HepG2 (cell line): ENCODE data around the gene DDX49. TPM values are rescaled to one million over a fixed set of nuclear protein-coding genes. Genes with fewer than 3 reads are reported as not detected.

ENCODE experiments used
- BORCS8-MEF2B ChIP-seq: sonication (generic); formaldehyde crosslinking; IDR thresholded peaks from 2 replicates; pipeline ENCODE4 v1.8.0; 2022; ENCODE audit warnings: mild to moderate bottlenecking, missing genetic modification reagents
- ELK4 ChIP-seq: sonication (generic); formaldehyde crosslinking; IDR thresholded peaks from 2 replicates; pipeline ENCODE4 v1.9.0; 2021; ENCODE audit warnings: missing genetic modification reagents, borderline replicate concordance
- FOXC1 ChIP-seq: sonication (generic); formaldehyde crosslinking; IDR thresholded peaks from 2 replicates; pipeline ENCODE4 v1.8.0; 2022; ENCODE audit warnings: mild to moderate bottlenecking, missing genetic modification reagents, borderline replicate concordance
- HNRNPH1 ChIP-seq: fragments of 200-400 bp; formaldehyde crosslinking; optimal IDR thresholded peaks from 2 replicates; pipeline ENCODE3; 2017; ENCODE audit warnings: mild to moderate bottlenecking, low read depth, low read length
- HOXA3 ChIP-seq: sonication (generic); formaldehyde crosslinking; IDR thresholded peaks from 2 replicates; pipeline ENCODE4 v1.5.0; 2020; ENCODE audit warnings: missing genetic modification reagents
- HOXA5 ChIP-seq: sonication (generic); formaldehyde crosslinking; IDR thresholded peaks from 2 replicates; pipeline ENCODE4 v1.4.0; 2020; ENCODE audit warnings: missing genetic modification reagents
- KLF12 ChIP-seq: sonication (generic); formaldehyde crosslinking; IDR thresholded peaks from 2 replicates; pipeline ENCODE4 v1.4.0; 2020; ENCODE audit warnings: missing genetic modification reagents, borderline replicate concordance
- MTF1 ChIP-seq: sonication (generic); formaldehyde crosslinking; IDR thresholded peaks from 2 replicates; pipeline ENCODE4 v1.5.0; 2020; ENCODE audit warnings: missing genetic modification reagents
- MTF2 ChIP-seq: sonication (generic); formaldehyde crosslinking; IDR thresholded peaks from 2 replicates; pipeline ENCODE4 v1.5.0; 2020; ENCODE audit warnings: missing genetic modification reagents, borderline replicate concordance
- ONECUT2 ChIP-seq: sonication (generic); formaldehyde crosslinking; IDR thresholded peaks from 2 replicates; pipeline ENCODE4 v1.4.0; 2020; ENCODE audit warnings: missing genetic modification reagents
- PAX8 ChIP-seq: sonication (generic); formaldehyde crosslinking; IDR thresholded peaks from 2 replicates; pipeline ENCODE4 v1.8.0; 2022; ENCODE audit warnings: mild to moderate bottlenecking, missing genetic modification reagents, borderline replicate concordance
- PHF20 ChIP-seq: sonication (generic); formaldehyde crosslinking; IDR thresholded peaks from 2 replicates; pipeline ENCODE4 v1.5.0; 2020; ENCODE audit warnings: mild to moderate bottlenecking, missing genetic modification reagents
- PITX1 ChIP-seq: sonication (generic); formaldehyde crosslinking; IDR thresholded peaks from 2 replicates; pipeline ENCODE4 v1.5.1; 2020; ENCODE audit warnings: mild to moderate bottlenecking, missing genetic modification reagents
- SMAD9 ChIP-seq: sonication (generic); formaldehyde crosslinking; IDR thresholded peaks from 2 replicates; pipeline ENCODE4 v1.5.1; 2020; ENCODE audit warnings: mild to moderate bottlenecking, missing genetic modification reagents
- SOX13 ChIP-seq, 3 experiments: fragments of 450-650 bp in 1 of 3; sonication (generic) in 1 of 3; formaldehyde crosslinking in 1 of 3; IDR thresholded peaks in 2 of 3; conservative IDR thresholded peaks in 1 of 3; 2 replicates each; pipeline versions ENCODE4 v1.5.0 to v1.6.1; 2016 to 2020; ENCODE audit warnings: antibody characterized with exemption in 1 of 3, mild to moderate bottlenecking in 1 of 3, missing compliant biosample characterization in 1 of 3, missing genetic modification reagents in 1 of 3, moderate library complexity in 1 of 3
- SRSF1 ChIP-seq: fragments of 200-400 bp; formaldehyde crosslinking; optimal IDR thresholded peaks from 2 replicates; pipeline ENCODE3; 2017; ENCODE audit warnings: mild to moderate bottlenecking, low read depth, low read length, moderate library complexity
- TBX2 ChIP-seq: sonication (generic); formaldehyde crosslinking; IDR thresholded peaks from 2 replicates; pipeline ENCODE4 v1.5.0; 2020; ENCODE audit warnings: missing genetic modification reagents, mild to moderate bottlenecking, borderline replicate concordance
- TGIF2 ChIP-seq: IDR thresholded peaks from 2 replicates; pipeline ENCODE4 v1.6.1; 2016; ENCODE audit warnings: control low read depth, missing compliant biosample characterization
- ZNF326 ChIP-seq: sonication (generic); formaldehyde crosslinking; IDR thresholded peaks from 2 replicates; pipeline ENCODE4 v1.4.0; 2020; ENCODE audit warnings: missing genetic modification reagents, borderline replicate concordance
- ZNF33B ChIP-seq: sonication (generic); formaldehyde crosslinking; IDR thresholded peaks from 2 replicates; pipeline ENCODE4 v1.5.1; 2020; ENCODE audit warnings: mild to moderate bottlenecking, missing genetic modification reagents
- ZNF510 ChIP-seq: sonication (generic); formaldehyde crosslinking; IDR thresholded peaks from 2 replicates; pipeline ENCODE4 v1.4.0; 2020; ENCODE audit warnings: low read depth, mild to moderate bottlenecking, missing genetic modification reagents
- ZNF615 ChIP-seq: sonication (generic); formaldehyde crosslinking; IDR thresholded peaks from 2 replicates; pipeline ENCODE4 v1.5.0; 2020; ENCODE audit warnings: mild to moderate bottlenecking, missing genetic modification reagents, borderline replicate concordance
- ZNF652 ChIP-seq: IDR thresholded peaks from 2 replicates; pipeline ENCODE4 v1.6.1; 2016; ENCODE audit warnings: low read depth, borderline replicate concordance
- ZNF761 ChIP-seq: sonication (generic); formaldehyde crosslinking; conservative IDR thresholded peaks from 2 replicates; pipeline ENCODE4 v1.4.0; 2020; ENCODE audit warnings: mild to moderate bottlenecking, missing genetic modification reagents
- polyA plus RNA-seq, 8 experiments: library from polyadenylated mRNA; depleted of rRNA in 3 of 8; stranded (reverse) in 7 of 8; unstranded in 1 of 8; fragments of >200 nt; fragmentation: Illumina TruSeq in 4 of 8; extraction: Trizol in 4 of 8; gene quantifications; 2 replicates each; pipeline versions ENCODE4 v1.2.1 to v1.2.3, GENCODE V29; 2011 to 2016; ENCODE audit warnings: low read depth in 4 of 8, missing spikeins in 1 of 8, mixed read lengths in 1 of 8; ENCODE audit not compliant: insufficient read depth in 1 of 8
- total RNA-seq, 5 experiments: library from RNA; depleted of rRNA; stranded (reverse); fragments of >200 nt; fragmentation: Illumina TruSeq; extraction: Trizol; gene quantifications; 2 replicates each; pipeline ENCODE4 v1.2.3, GENCODE V29; 2016; ENCODE audit warnings: low read depth in 1 of 5
- TF ChIP-seq, protein P1 (sequence below): sonication (generic); formaldehyde crosslinking; IDR thresholded peaks from 2 replicates; pipeline ENCODE4 v1.4.0; 2020; ENCODE audit warnings: mild to moderate bottlenecking, missing genetic modification reagents
- TF ChIP-seq, protein P2 (sequence below): fragments of 450-650 bp; IDR thresholded peaks from 2 replicates; pipeline ENCODE4 v1.6.1; 2017
- TF ChIP-seq, protein P3 (sequence below): sonication (generic); formaldehyde crosslinking; IDR thresholded peaks from 2 replicates; pipeline ENCODE4 v1.8.0; 2022; ENCODE audit warnings: mild to moderate bottlenecking, missing genetic modification reagents, moderate library complexity

Gene DDX49
- total and polyA plus RNA-seq, 2 of the 13 experiments (the other 11 are each of a cell fraction or from before 2014, with no cell fraction given): 27.0 to 46.2 TPM

GRCh38 chr19:18919086-18919899, at the start of gene DDX49, which contains the start of gene COPE (continued):
- TF ChIP-seq BORCS8-MEF2B (CRISPR knock-in tag) (no peak; the same call in 1 of the 2 replicates), SMAD9 (no peak), ZNF510 (CRISPR knock-in tag) (no peak), HOXA5 (CRISPR knock-in tag) (peak; percentile 82; the same call in 1 of the 2 replicates), ZNF761 (no peak), ZNF615 (CRISPR knock-in tag) (no peak), FOXC1 (no peak), PAX8 (CRISPR knock-in tag) (no peak), ZNF326 (CRISPR knock-in tag) (no peak), TGIF2 (peak; percentile 96; the same call in 1 of the 2 replicates), ONECUT2 (CRISPR knock-in tag) (no peak), HOXA3 (CRISPR knock-in tag) (peak; percentile 79), PHF20 (CRISPR knock-in tag) (peak; percentile 99), KLF12 (CRISPR knock-in tag) (no peak), ZNF33B (CRISPR knock-in tag) (no peak), PITX1 (CRISPR knock-in tag) (peak; percentile 47; the same call in 1 of the 2 replicates), ZNF652 (CRISPR knock-in tag) (no peak), SOX13 (IDR thresholded peaks at IDR 0.05) (no peak), SOX13 (CRISPR knock-in tag; conservative IDR thresholded peaks at IDR 0.05 in 1 of 2, IDR thresholded peaks at IDR 0.05 in 1 of 2) (no peak), HNRNPH1 (no peak), TBX2 (peak; percentile 74; the same call in 1 of the 2 replicates), ELK4 (no peak), MTF1 (CRISPR knock-in tag) (no peak; the same call in 1 of the 2 replicates), MTF2 (CRISPR knock-in tag) (no peak), SRSF1 (peak; percentile 67)
- TF ChIP-seq, protein P1, sequence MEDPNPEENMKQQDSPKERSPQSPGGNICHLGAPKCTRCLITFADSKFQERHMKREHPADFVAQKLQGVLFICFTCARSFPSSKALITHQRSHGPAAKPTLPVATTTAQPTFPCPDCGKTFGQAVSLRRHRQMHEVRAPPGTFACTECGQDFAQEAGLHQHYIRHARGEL: no peak
- TF ChIP-seq, protein P2, sequence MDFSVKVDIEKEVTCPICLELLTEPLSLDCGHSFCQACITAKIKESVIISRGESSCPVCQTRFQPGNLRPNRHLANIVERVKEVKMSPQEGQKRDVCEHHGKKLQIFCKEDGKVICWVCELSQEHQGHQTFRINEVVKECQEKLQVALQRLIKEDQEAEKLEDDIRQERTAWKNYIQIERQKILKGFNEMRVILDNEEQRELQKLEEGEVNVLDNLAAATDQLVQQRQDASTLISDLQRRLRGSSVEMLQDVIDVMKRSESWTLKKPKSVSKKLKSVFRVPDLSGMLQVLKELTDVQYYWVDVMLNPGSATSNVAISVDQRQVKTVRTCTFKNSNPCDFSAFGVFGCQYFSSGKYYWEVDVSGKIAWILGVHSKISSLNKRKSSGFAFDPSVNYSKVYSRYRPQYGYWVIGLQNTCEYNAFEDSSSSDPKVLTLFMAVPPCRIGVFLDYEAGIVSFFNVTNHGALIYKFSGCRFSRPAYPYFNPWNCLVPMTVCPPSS: no peak
- TF ChIP-seq, protein P3, sequence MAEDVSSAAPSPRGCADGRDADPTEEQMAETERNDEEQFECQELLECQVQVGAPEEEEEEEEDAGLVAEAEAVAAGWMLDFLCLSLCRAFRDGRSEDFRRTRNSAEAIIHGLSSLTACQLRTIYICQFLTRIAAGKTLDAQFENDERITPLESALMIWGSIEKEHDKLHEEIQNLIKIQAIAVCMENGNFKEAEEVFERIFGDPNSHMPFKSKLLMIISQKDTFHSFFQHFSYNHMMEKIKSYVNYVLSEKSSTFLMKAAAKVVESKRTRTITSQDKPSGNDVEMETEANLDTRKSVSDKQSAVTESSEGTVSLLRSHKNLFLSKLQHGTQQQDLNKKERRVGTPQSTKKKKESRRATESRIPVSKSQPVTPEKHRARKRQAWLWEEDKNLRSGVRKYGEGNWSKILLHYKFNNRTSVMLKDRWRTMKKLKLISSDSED (CRISPR knock-in tag): no peak
